Posterior cingulate gyrus (tissue), 11 donors: ENCODE results near the gene ESPN.
"Not testable (repeated sequence)": the region's sequence is repeated elsewhere in the genome, so short reads cannot be mapped to it uniquely, and the experiment has no call there.

Experiments
- DNase-seq, 10 donors: peaks; one replicate each; pipeline versions ENCODE4 v3.0.0 to v3.0.0-alpha.2; 2020 to 2021; ENCODE audit warnings: mixed read lengths in 3 of 10
- intact Hi-C: fragments of 100-400 bp; cut with DNase I; formaldehyde crosslinking; loops from one replicate; pipeline ENCODE4 v1.15.1; 2023

Gene ESPN

DNA sequence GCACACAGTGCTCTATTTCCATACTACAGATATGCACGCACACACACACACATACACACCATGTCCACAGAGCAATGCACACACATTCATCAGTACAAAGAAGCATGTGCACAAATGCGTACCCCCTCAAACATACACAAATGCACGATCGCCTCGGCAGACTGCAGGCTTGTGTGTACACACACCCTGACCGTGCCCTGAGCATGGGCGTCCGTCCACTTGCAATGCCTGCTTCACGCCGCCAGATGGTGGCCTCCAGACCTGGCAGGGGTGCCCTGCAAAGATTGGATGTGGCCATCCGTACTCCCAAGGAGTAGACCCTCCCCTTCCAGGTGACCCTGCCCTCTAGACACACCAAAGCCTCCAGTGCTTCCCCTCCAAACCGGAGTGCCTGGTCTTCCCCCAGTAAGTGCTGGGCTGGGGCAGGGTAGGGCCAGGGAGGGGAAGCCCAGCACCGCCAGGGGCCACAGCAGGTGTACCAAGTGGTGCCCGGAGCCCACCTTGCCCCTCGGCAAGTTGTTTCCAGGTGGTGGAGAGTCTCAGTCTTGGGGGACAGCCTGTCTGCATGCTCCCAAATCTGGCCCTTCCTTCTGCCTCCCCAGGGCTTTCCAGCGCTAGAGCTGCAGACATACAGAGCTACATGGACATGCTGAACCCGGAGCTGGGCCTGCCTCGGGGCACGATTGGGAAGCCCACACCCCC is 20.6 kb downstream of the ESPN start:
- intact Hi-C loops: no loop called here
- DNase-seq: peak in 4 of 10 donors; percentile 26 to 89 (median 27)

DNA sequence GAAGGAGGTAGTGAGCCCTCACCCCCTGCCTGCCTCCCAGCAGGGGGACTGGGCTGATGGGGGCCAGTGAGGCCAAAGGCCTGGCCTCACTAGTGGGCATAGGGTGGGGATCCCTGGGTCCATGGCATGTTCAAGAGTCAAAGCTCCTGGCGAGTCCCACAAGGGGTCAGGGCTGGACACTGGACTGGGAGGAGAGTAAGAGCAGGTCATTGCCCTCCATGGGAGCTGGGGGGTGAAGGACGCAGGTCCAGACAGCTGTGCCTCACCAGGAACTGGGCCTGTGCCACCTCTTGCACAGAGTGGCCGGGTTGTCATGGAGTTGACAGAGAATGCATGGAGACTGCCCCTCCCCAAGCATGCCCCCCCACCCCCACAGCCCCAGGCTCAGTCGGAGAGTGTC is 21.4 kb downstream of the ESPN start:
- intact Hi-C loops, DNase-seq: not testable (repeated sequence)

DNA sequence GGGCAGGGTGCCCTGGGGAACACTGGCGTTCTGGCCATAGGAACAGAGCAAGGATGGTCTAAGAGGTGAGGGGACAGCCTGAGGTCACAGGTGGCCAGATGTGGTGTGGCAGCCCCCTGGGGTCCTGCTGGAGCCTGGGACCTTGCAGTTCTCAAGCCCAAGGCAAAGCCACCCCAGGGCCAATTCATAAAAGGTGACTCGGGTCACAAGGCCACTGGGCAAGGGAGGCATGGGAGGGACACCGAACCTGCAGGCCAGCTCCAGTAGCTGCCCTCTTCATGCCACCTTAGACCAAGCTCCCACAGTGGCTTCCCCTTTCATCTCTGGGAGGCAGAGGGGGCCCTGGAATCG is 22.1 kb downstream of the ESPN start:
- no peak for DNase-seq
- intact Hi-C loops: no loop called here

DNA sequence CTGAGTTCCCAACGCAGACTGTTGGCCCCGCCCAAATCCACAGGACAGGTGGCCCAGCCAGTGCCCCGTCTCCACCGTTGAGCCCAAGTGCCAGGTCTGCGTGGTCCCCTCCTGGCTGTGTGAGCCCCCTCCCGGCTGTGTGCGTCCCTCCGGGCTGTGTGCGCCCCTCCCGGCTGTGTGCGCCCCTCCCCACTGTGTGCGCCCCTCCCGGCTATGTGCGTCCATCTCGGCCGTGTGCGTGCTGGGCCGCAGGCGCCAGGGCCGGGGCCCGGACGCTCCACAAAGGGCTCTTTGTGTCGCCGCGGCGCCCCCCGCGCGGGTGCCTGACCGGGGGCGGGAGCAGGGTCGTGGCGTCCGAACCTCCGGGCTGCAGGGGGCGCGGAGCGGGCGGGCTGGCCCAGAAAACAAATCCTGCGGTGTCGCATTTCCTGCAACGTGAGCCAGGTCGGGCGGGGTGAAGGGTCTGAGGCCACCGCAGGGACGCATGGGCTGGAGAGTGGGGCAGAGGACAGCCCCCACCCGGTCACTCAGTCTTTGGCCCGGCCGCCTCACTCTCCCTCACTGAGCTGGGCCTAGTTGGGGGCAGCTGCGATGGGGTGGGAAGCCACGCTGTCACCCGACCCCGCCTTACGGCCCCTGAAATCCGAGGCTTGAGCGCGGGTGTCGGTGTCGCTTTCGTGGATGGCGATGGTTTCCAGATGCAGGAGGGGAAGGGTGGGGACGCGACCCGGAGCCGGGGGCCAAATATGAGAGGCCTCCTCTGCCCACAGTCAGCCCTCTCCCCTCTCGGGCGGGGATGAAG is 22.6 kb downstream of the ESPN start:
- intact Hi-C loops: no loop called here
- no peak for DNase-seq

DNA sequence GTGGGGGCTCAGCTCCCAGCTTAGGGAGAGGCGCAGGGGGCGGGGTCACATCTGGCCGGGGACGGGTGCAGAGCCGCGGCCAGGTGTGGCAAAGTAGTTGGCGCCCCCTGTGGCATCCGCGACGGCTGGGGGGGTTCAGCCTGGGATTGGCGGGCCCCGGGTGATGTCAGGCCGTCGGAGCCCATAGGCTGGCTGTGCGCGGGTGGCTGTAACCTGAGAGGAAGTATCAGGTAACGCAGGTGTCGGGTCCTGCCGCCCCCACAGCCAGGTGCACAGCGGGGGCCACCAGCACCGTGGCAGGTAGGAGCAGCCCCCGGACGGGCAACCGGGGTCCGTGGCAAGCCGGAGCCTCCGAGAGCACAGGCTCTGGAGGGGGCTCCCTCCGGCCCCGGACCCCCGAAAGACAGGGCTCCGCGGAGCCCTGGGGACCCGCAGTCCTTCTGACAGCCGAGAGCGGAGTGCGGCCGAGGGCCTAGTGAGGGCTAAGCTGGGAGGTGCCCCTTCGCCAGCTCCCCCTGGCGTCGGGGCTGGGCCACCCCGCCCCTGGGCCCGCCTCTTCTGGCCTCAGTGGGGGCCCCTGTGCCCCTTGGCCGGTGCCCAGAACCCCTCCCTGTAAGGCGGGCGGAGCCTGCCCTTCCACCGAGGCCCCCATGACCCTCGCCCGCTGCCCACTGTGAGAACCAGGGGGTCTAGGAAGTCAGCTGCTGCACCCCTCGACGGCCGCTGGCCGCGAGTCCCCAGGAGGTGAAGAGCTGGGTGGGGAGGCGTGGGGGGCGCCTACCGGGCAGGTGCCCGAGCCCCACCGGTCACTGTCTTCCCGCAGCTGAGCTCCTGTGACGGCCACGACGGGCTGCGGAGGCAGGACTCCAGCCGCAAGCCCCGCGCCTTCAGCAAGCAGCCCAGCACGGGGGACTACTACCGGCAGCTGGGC is 23.5 kb downstream of the ESPN start:
- intact Hi-C loops: no loop called here

DNA sequence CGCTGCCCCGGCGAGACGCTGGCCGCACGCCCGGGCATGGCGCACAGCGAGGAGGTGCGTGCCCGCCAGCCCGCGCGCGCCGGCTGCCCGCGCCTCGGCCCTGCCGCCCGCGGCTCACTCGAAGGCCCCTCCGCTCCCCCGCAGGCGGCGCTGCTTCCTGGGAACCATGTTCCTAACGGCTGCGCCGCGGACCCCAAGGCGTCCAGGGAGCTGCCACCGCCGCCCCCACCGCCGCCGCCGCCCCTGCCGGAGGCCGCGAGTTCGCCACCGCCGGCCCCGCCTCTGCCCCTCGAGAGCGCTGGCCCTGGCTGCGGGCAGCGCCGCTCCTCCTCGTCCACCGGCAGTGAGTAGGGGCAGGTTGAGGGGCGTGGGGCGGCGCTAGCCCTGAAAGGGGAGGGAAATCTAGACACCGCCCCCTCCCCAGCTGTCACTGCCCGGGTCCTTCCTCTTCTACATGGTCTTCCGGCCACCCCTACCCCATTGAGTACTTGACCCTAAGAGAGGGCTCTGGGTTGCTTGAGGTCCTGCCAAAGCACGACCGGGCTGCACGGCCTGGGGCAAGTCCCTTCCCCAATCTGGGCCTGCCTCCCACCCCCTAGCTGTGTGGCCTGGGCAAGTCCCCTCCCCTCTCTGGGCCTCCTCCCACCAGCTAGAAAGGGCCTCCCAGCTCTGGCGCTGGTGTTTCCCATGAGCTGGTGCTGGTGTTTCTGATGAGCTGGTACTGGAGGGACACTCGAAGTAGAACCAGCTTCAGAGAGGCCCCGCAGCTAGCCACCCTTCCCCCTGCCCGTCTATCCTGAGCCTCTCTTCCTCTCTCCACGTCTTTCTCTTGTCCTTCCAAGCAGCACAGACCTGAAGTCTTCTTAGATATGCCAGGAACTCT is 24.4 kb downstream of the ESPN start:
- peak in 2 of 10 donors; percentile 19 to 39 for DNase-seq

More for the DNA sequence above, 23.5 kb downstream of the ESPN start:
- no peak for DNase-seq

DNA sequence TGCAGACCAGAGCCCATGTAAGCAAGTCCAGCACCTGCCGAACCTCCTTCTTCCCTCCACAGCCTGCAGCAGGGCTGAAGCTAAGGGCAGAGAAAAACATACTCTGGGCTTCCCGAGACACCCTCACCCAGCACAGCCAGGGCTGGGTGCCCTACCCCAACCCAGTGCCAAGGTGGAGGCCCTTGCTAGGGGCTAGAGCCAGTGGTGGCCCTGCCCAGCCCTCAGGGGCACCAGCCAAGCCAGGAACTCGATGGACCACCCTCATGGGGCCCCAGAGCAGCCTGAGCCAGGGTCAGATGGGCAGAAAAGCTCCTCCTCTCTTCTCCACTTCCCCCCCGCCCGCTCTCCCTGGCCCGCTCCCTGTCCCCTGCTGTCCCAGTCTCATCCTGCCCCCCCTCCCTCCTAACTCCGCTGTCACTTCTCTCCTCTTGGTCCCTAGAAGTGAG is 25.5 kb downstream of the ESPN start:
- intact Hi-C loops: no loop called here
- no peak for DNase-seq

More for the DNA sequence above, 24.4 kb downstream of the ESPN start:
- intact Hi-C loops: no loop called here

DNA sequence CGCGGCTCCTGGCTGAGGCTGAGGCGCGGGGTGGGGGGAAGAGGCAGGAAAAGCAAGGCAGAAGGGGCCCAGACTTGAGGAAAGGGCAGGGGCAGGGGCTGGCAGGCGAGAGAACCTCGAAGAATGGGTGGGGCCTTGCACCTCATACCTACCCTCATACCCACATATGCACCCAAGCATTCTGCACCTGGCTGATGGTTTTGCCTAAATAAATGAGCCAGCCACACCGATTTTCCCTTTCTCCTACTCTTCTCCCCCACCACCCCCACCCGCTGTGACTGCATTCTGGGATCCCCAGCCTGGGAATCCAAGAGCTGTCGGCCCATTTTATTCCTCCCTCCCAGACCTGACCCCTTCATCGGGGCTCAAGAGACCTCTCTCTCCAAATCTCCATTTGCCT is 25.9 kb downstream of the ESPN start:
- DNase-seq, intact Hi-C loops: not testable (repeated sequence)

DNA sequence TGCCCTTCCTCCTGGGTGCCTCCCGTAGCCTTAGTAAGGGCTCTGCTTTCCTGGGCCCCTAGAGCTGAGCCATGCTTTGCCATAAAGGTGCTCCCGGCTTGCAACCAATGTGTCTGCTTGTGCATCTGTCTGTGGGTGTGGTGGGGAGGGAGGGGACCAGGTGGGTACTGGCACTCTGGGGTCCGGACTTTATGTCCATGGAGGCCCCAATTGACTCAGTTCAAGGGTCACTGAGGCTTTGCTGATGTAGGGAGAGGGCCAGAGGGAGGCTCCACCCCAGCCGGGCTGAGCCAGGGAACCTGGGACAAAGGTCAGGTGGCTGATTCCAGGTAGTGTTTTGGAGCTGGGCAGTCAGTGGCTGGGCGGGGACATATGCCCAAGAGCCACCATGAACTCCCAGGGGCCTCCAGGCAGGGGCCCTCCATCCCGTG is 26.4 kb downstream of the ESPN start:
- no peak for DNase-seq
- intact Hi-C loops: no loop called here

DNA sequence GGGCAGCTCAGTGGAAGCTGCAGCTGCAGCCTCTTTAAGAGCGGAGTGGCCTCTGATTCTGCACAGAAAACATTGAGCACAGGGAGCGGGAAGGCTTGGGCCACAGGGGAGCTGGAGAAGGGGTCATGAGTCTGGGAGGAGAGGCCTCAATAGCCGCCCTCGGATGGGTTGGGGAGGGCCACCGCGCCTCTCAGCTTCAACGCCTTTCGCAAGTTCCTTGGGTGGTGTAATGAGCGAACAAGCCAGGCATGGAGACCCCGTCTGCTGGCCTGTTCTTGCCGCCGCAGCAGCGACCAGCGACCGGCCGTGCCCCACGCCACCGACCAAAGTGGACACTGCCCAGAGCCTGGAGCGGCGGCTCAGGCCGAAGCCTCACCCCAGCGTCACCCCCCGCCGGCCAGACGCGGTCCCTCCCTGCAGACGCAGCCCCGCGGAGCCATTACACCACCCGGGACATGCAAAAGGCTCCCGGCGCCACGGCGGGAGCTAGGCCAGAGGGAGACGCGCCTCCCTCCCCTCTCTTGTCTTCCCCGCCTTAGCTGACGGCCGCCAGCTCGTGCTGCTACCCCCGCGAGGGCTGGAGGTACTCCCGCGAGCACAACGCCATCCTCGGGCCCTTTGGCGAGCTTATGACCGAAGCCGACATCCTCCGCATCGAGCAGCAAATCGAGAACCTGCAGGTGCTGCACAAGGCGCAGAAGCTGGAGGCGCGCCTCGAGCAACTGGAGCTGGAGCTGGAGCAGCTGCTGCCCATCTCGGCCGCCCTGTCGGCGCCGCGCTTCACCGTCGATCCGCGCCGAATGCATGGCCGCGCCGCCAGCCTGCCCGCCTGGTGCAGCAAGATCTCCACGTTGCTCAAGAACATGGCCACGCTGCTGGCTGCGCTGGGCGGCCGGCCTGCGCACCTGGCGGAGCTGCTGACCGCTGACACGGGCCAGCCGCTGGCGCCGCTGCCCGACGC is 29.6 kb downstream of the ESPN start:
- DNase-seq, intact Hi-C loops: not testable (repeated sequence)

DNA sequence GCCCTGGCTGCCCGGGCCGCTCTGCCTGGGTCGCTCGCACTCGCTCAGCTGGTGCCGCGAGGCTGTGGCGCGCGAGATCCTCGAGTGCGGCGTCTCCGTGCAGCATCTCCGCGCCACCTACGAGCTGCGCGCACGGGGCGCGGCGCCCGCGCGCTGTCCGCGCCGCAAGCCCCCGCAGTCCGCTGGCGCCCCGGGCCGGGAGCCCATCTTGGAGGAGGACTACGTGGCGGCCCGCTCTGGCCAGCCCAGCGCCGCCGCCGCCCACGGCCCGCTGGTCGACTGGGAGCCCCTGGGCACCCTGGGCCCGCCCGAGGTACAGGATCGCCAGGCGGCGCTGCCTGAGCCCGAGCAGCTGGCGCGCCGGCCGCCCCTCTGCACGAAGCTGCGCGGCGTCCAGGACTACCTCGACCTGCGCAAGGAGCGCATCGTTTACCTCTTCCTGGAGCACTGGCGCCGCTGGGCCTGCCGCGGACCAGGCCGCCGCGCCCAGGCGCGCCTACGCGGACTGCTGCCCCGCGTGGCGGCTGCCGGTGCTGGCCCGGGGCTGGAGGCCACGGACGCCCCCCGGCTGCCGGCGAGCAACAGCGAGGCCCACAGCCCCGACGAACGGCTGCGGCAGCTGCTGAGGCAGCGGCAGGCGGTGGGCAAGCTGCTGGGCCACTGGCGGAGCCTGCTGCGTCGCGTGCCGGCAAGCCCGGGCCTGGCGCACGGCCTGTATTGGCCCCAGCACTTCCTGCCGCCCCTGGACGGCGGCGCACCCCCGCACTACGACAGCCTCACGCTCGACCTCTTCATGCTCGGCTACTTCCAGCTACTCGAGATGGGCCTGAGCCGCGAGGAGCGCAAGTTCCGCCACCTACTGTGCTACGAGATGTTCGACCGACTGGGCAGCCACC is 30.5 kb downstream of the ESPN start:
- intact Hi-C loops: no loop called here
- peak in 1 of 10 donors; percentile 78 for DNase-seq

DNA sequence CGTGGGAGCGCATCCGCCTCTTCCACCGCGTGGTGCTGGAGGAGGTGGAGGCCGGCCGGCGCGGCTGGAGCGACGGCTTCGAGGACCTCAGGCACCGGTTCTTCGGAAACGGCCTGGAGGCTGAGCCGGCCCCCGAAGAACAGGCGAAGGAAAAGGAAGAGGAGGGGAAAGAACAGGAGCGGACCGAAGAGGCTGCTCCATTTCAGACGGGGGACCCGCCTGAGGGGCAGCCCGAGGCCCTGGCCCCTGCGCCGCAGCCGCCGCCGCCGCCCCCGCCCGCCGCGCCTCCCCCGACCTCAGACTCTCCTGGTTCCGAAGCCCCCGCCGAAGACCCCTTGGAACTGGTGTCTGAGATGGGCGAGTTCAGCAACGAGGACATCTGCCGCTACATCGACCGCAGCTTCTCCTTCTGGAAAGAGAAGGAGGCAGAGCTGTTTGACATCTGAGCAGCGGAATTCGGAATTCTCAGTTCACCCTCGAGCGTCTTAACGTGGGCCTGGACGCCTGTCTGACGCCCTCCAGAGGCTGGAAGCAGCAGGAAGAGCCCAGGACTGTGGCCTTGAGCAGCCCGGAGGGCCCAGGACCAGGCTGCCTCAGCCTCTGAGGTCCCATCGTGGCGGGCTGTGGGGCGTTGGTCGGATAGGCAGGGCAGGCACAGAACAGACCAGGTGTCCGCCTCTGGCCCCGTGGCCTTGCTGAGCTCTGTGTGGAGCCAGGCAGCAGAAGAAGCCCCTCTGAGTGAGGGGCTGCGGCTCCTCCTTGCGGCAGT is 31.4 kb downstream of the ESPN start:
- intact Hi-C loops: not testable (repeated sequence)
- peak in 1 of 10 donors; percentile 48 for DNase-seq

DNA sequence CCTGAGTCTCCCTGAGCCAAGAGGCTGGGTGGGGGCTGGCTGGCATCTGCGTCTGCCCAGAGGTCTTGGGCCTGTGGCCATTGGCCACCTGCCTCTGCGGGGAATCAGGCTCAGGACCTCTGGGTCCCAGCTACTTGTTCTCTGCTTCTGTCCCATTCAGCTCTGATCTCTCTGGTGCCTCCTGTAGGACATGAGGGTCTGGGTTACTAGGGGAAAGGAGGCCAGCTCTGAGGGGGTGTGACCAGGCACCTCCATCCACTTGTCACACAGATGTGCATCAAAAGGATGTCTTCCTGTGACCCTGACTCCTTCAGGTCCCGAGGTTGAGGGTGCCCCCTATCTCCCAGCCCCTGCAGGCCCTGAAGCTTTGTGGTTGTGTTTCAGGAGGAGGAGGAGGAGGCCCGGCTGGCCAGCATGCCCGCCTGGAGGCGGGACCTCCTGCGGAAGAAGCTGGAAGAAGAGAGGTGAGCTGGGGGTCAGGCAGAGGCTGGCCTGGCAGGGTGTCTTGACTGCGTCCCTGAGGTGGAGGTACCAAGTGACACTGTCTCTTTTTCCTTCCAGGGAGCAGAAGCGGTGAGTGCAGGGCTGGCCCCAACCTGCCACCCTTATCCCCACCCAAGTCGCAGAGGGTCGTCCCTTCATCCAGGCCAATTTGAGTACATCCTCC is 32.4 kb downstream of the ESPN start:
- intact Hi-C loops: no loop called here
- DNase-seq: peak in 1 of 10 donors; percentile 66

DNA sequence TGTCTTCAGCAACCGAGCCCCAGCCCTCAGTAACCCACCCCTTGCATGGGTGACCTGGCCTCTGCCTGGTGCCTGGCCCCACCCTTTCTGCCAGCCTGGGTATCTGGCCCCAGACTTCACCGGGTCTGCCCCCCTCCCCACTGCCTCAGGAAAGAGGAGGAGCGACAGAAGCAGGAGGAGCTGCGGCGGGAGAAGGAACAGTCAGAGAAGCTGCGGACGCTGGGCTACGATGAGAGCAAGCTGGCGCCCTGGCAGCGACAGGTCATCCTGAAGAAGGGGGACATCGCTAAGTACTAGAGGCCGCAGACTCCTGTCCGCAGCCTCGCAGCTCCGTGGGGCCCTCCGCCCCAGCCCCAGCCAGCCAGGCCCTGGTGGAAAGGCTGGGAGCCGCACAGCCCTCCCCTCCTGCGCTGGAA is 35.3 kb downstream of the ESPN start:
- DNase-seq: peak in 1 of 10 donors; percentile 77
- intact Hi-C loops: no loop called here

DNA sequence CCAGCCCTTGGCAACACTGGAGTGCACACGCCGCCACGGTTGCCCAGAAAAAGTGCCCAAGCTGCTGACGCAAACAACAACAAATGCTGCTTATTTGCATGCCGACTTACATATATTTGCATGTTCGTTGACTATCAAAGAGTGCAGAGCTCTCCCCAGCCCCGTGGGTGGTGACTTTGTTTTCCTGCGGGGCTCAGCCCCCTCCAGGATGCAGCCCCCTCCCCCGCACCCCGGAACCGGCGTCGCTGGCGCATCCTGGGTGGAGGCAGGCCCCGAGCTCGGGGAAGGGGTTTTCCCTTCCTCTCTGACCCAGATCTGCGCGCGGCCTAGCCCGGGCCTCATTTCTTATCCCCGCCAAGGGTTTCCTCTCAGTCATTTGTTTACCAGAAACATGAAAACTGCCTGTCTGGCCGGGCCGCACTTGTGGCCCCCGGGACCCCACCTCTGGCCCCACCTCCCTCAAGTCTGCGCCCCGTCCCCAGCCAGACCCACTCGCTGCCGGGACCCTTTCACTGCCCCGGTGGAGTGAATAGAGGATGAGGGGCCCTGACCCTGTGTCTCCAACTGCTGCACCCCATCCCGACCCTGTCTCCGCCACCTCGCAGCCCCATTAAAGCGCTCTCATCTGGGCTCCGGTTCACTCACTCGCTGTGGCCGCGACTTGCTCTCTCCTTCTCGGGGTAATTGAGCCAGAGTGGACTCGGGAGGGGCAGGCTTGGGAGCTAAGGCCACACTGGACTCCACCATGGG is 35.9 kb downstream of the ESPN start:
- intact Hi-C loops: no loop called here
- DNase-seq: peak in 1 of 10 donors; percentile 71
